ENCODE results near the gene TTC24. TPM values are rescaled to one million over a fixed set of nuclear protein-coding genes. Genes with fewer than 3 reads are reported as not detected.

Gene TTC24
- total and polyA plus RNA-seq, 2 experiments from 2014 or later: not detected

- Histone ChIP-seq H3K79me2 (replicated peaks; ENCODE audit: insufficient read depth) (peaks cover 27% of the 10 kb centered on the region), H3K4me1 (ENCODE audit: insufficient read depth) (no peaks in the 10 kb centered on the region; the same call in 1 of the 2 replicates), H3F3A (replicated peaks; ENCODE audit: low read depth) (peaks cover 50% of the 10 kb centered on the region), H3K27ac (ENCODE audit: low read depth) (no peak overlapping the region), H3K9me2 (ENCODE audit: insufficient read depth) (no peaks in the 10 kb centered on the region), H3K4me3 (no peak overlapping the region; the same call in 1 of the 2 replicates), H3K4me2 (peak overlapping the region; percentile 80), H3K27me3 (ENCODE audit: insufficient read depth) (no peaks in the 10 kb centered on the region), H4K20me1 (replicated peaks; ENCODE audit: insufficient read depth) (peaks cover 13% of the 10 kb centered on the region), H3K36me3 (ENCODE audit: insufficient read depth) (peaks cover 23% of the 10 kb centered on the region), H2AFZ (no peak overlapping the region)
- TF ChIP-seq ZNF114 (CRISPR knock-in tag; IDR thresholded peaks at IDR 0.05) (no peak), EZH2 (IDR thresholded peaks at IDR 0.05; ENCODE audit: low read depth, unreplicated experiment) (no peak), POLR2AphosphoS5 (IDR thresholded peaks at IDR 0.05; ENCODE audit: low read depth) (no peak), STAT1 (IDR thresholded peaks at IDR 0.05; ENCODE audit: unreplicated experiment) (no peak), JUNB (IDR thresholded peaks at IDR 0.05; ENCODE audit: unreplicated experiment) (no peak), EZH2phosphoT487 (IDR thresholded peaks at IDR 0.05; ENCODE audit: unreplicated experiment) (no peak)
- Mint-ChIP-seq H3K4me1 (peaks cover 13% of the 10 kb centered on the region), H3K36me3 (ENCODE audit: low read depth) (peaks cover 47% of the 10 kb centered on the region), H3K27ac (no peak overlapping the region), H3K9me3 (no peaks in the 10 kb centered on the region), H3K27me3 (ENCODE audit: insufficient read depth, low read depth, poor library complexity) (peaks cover 10% of the 10 kb centered on the region), H3K4me3 (peak overlapping the region; percentile 97; the same call in 2 of the 3 replicates)
- no peak for ATAC-seq
- DNase-seq (ENCODE audit: low spot score): no peak
These were observed 20.3 kb downstream of the TTC24 start for GRCh38 chr1:156599811-156600210.

- Mint-ChIP-seq H3K27ac (peak overlapping the region; percentile 98), H3K36me3 (ENCODE audit: low read depth) (peaks cover 38% of the 10 kb centered on the region), H3K9me3 (no peaks in the 10 kb centered on the region), H3K4me1 (peaks cover 10% of the 10 kb centered on the region; the same call in 2 of the 3 replicates), H3K4me3 (peak overlapping the region; percentile 97), H3K27me3 (ENCODE audit: insufficient read depth, low read depth, poor library complexity) (peaks cover 9% of the 10 kb centered on the region)
- H4K20me1 ChIP-seq (replicated peaks; ENCODE audit: insufficient read depth): peaks cover 13% of the 10 kb centered on the region
- peak overlapping the region; percentile 94 for H2AFZ ChIP-seq
- H3K36me3 ChIP-seq (ENCODE audit: insufficient read depth): peaks cover 18% of the 10 kb centered on the region
- no peak for ATAC-seq
- H3K27me3 ChIP-seq (ENCODE audit: insufficient read depth): no peaks in the 10 kb centered on the region
- peak overlapping the region; percentile 92 for H3K27ac ChIP-seq (ENCODE audit: low read depth)
- H3F3A ChIP-seq (replicated peaks; ENCODE audit: low read depth): peaks cover 50% of the 10 kb centered on the region
- peaks cover 27% of the 10 kb centered on the region for H3K79me2 ChIP-seq (replicated peaks; ENCODE audit: insufficient read depth)
- H3K4me1 ChIP-seq (ENCODE audit: insufficient read depth): no peaks in the 10 kb centered on the region; the same call in 1 of the 2 replicates
- H3K4me3 ChIP-seq: peak overlapping the region; percentile 96
- DNase-seq (ENCODE audit: low spot score): peak; percentile 19
- H3K9me2 ChIP-seq (ENCODE audit: insufficient read depth): no peaks in the 10 kb centered on the region
- H3K4me2 ChIP-seq: peak overlapping the region; percentile 80
- TF ChIP-seq REST (IDR thresholded peaks at IDR 0.05; ENCODE audit: unreplicated experiment): no peak
- TF ChIP-seq ZNF331 (CRISPR knock-in tag; IDR thresholded peaks at IDR 0.05; ENCODE audit: low read depth): no peak
- TF ChIP-seq JUNB (IDR thresholded peaks at IDR 0.05; ENCODE audit: unreplicated experiment): no peak
- no peak for TF ChIP-seq NANOG (IDR thresholded peaks at IDR 0.05; ENCODE audit: borderline replicate concordance)
- TF ChIP-seq ETS1 (IDR thresholded peaks at IDR 0.05): no peak
- TF ChIP-seq EZH2 (IDR thresholded peaks at IDR 0.05; ENCODE audit: low read depth, unreplicated experiment): no peak
- TF ChIP-seq, protein P1, sequence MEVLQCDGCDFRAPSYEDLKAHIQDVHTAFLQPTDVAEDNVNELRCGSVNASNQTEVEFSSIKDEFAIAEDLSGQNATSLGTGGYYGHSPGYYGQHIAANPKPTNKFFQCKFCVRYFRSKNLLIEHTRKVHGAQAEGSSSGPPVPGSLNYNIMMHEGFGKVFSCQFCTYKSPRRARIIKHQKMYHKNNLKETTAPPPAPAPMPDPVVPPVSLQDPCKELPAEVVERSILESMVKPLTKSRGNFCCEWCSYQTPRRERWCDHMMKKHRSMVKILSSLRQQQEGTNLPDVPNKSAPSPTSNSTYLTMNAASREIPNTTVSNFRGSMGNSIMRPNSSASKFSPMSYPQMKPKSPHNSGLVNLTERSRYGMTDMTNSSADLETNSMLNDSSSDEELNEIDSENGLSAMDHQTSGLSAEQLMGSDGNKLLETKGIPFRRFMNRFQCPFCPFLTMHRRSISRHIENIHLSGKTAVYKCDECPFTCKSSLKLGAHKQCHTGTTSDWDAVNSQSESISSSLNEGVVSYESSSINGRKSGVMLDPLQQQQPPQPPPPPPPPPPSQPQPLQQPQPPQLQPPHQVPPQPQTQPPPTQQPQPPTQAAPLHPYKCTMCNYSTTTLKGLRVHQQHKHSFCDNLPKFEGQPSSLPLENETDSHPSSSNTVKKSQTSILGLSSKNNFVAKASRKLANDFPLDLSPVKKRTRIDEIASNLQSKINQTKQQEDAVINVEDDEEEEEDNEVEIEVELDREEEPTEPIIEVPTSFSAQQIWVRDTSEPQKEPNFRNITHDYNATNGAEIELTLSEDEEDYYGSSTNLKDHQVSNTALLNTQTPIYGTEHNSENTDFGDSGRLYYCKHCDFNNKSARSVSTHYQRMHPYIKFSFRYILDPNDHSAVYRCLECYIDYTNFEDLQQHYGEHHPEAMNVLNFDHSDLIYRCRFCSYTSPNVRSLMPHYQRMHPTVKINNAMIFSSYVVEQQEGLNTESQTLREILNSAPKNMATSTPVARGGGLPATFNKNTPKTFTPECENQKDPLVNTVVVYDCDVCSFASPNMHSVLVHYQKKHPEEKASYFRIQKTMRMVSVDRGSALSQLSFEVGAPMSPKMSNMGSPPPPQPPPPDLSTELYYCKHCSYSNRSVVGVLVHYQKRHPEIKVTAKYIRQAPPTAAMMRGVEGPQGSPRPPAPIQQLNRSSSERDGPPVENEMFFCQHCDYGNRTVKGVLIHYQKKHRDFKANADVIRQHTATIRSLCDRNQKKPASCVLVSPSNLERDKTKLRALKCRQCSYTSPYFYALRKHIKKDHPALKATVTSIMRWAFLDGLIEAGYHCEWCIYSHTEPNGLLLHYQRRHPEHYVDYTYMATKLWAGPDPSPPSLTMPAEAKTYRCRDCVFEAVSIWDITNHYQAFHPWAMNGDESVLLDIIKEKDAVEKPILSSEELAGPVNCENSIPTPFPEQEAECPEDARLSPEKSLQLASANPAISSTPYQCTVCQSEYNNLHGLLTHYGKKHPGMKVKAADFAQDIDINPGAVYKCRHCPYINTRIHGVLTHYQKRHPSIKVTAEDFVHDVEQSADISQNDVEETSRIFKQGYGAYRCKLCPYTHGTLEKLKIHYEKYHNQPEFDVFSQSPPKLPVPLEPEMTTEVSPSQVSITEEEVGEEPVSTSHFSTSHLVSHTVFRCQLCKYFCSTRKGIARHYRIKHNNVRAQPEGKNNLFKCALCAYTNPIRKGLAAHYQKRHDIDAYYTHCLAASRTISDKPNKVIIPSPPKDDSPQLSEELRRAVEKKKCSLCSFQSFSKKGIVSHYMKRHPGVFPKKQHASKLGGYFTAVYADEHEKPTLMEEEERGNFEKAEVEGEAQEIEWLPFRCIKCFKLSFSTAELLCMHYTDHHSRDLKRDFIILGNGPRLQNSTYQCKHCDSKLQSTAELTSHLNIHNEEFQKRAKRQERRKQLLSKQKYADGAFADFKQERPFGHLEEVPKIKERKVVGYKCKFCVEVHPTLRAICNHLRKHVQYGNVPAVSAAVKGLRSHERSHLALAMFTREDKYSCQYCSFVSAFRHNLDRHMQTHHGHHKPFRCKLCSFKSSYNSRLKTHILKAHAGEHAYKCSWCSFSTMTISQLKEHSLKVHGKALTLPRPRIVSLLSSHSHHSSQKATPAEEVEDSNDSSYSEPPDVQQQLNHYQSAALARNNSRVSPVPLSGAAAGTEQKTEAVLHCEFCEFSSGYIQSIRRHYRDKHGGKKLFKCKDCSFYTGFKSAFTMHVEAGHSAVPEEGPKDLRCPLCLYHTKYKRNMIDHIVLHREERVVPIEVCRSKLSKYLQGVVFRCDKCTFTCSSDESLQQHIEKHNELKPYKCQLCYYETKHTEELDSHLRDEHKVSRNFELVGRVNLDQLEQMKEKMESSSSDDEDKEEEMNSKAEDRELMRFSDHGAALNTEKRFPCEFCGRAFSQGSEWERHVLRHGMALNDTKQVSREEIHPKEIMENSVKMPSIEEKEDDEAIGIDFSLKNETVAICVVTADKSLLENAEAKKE (CRISPR knock-in tag; IDR thresholded peaks at IDR 0.05): no peak
- no peak for TF ChIP-seq EZH2phosphoT487 (IDR thresholded peaks at IDR 0.05; ENCODE audit: unreplicated experiment)
- TF ChIP-seq CREB1 (CRISPR knock-in tag; IDR thresholded peaks at IDR 0.05; ENCODE audit: low read depth): no peak
These were observed 21.2 kb downstream of the TTC24 start for GRCh38 chr1:156600733-156601121.
